ENCODE measurements around the gene ERVH48-1. TPM values are rescaled to one million over a fixed set of nuclear protein-coding genes. Genes with fewer than 3 reads are reported as not detected.
"Not testable (repeated sequence)": the region's sequence is repeated elsewhere in the genome, so short reads cannot be mapped to it uniquely, and the experiment has no call there.

Gene ERVH48-1
- total RNA-seq, 2 experiments from 2014 or later, result 0.09 TPM; not detected in 1

DNA sequence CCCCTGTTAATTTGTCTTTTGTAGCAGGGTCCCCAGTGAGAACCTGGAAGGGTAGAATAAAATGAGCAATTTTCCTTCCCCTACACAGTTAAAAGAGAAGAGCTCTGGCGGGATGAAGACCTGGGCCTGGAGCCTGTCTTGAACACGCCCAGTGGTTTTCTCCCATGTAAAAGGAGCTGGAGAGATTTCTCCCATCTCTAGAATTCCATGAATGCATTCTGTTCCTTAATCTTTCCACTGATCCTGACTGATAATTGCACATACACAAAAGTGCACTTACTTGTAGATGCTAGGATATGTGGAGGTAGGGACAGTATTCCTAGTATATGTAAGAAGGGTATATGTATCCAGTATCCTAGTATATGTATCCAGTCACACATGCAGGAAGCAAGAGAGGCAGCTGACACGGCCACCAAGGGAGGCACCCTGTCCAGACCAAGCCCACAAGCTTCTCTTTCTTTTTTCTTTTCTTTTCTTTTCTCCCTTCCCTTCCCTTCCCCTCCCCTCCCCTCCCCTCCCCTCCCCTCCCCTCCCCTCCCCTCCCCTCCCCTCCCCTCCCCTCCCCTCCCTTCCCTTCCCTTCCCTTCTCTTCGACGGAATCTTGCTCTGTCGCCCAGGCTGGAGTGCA lies 37.1 kb upstream of the ERVH48-1 start:
- BruUV-seq (replicated peaks), result no TSS peak

DNA sequence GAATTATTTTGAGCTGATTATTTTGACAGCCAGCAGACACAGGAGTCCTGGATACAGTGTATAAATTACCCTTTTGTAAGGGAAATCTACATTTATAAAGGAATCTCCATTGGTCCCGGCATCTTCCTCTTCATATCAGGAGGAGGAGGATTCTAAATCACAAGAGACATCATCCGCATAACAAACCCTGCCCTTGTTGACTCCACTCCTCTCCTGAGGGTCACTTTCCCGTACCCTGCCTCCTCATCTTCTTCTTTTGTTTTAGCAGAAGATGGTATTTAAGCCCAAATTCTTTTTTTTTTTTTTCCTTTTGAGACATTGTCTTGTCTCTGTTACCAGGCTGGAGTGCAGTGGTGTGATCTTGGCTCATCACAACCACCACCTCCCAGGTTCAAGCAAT lies 34.3 kb upstream of the ERVH48-1 start:
- no peaks in the 10 kb centered on the region for H3K9me2 ChIP-seq (ENCODE audit: insufficient read depth, low read length)
- ChIA-PET CTCF (ENCODE audit: unreplicated experiment) (no interaction called here), POLR2A (no interaction called here)
- BruUV-seq (replicated peaks), result no TSS peak
- TF ChIP-seq EZH2phosphoT487 (IDR thresholded peaks at IDR 0.05; ENCODE audit: borderline replicate concordance, low read depth, low read length), result no peak
- TF ChIP-seq, protein P1, sequence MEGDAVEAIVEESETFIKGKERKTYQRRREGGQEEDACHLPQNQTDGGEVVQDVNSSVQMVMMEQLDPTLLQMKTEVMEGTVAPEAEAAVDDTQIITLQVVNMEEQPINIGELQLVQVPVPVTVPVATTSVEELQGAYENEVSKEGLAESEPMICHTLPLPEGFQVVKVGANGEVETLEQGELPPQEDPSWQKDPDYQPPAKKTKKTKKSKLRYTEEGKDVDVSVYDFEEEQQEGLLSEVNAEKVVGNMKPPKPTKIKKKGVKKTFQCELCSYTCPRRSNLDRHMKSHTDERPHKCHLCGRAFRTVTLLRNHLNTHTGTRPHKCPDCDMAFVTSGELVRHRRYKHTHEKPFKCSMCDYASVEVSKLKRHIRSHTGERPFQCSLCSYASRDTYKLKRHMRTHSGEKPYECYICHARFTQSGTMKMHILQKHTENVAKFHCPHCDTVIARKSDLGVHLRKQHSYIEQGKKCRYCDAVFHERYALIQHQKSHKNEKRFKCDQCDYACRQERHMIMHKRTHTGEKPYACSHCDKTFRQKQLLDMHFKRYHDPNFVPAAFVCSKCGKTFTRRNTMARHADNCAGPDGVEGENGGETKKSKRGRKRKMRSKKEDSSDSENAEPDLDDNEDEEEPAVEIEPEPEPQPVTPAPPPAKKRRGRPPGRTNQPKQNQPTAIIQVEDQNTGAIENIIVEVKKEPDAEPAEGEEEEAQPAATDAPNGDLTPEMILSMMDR (conservative IDR thresholded peaks at IDR 0.05; ENCODE audit: low read length), result no peak
- H3K27ac ChIP-seq (ENCODE audit: low read depth, low read length, poor library complexity, severe bottlenecking), result no peak overlapping the region
- no peaks in the 10 kb centered on the region for H3K4me1 ChIP-seq (ENCODE audit: insufficient read depth, low read length, poor library complexity, severe bottlenecking)
- H3K79me2 ChIP-seq (ENCODE audit: insufficient read depth, low read depth, low read length), result no peaks in the 10 kb centered on the region
- H4K20me1 ChIP-seq (ENCODE audit: insufficient read depth, low read length), result no peaks in the 10 kb centered on the region
- H3K36me3 ChIP-seq (ENCODE audit: insufficient read depth, low read length), result no peaks in the 10 kb centered on the region
- intact Hi-C loops (cut with micrococcal nuclease; ENCODE audit: unreplicated experiment), result loop anchor here (10.0 kb wide), 1 partner anchor 55 kb away; no protein-coding TSS in a partner anchor
- no peak overlapping the region for H3K4me2 ChIP-seq (ENCODE audit: low read length)
- H3K4me3 ChIP-seq (ENCODE audit: low read depth, low read length, poor library complexity, severe bottlenecking), result no peak overlapping the region
- H2AFZ ChIP-seq (ENCODE audit: low read length), result no peak overlapping the region
- no peak for DNase-seq (ENCODE audit: low spot score)
- no peaks in the 10 kb centered on the region for H3K9me3 ChIP-seq (ENCODE audit: low read length)

More for the DNA sequence above, 37.1 kb upstream of the ERVH48-1 start:
- Histone ChIP-seq H3K36me3 (ENCODE audit: insufficient read depth, low read length) (no peaks in the 10 kb centered on the region), H3K9me3 (ENCODE audit: low read length) (no peaks in the 10 kb centered on the region), H2AFZ (ENCODE audit: low read length) (no peak overlapping the region), H3K4me3 (ENCODE audit: low read depth, low read length, poor library complexity, severe bottlenecking) (no peak overlapping the region), H3K79me2 (ENCODE audit: insufficient read depth, low read depth, low read length) (no peaks in the 10 kb centered on the region), H4K20me1 (ENCODE audit: insufficient read depth, low read length) (no peaks in the 10 kb centered on the region), H3K4me1 (ENCODE audit: insufficient read depth, low read length, poor library complexity, severe bottlenecking) (no peaks in the 10 kb centered on the region), H3K9me2 (ENCODE audit: insufficient read depth, low read length) (no peaks in the 10 kb centered on the region), H3K4me2 (ENCODE audit: low read length) (no peak overlapping the region), H3K27ac (ENCODE audit: low read depth, low read length, poor library complexity, severe bottlenecking) (no peak overlapping the region)
- TF ChIP-seq EZH2phosphoT487 (IDR thresholded peaks at IDR 0.05; ENCODE audit: borderline replicate concordance, low read depth, low read length), result no peak
- TF ChIP-seq, protein P1 (conservative IDR thresholded peaks at IDR 0.05; ENCODE audit: low read length), result no peak
- no peak for DNase-seq (ENCODE audit: low spot score)
- ChIA-PET POLR2A (interaction anchor here (0.6 kb wide), 2 partner anchors 27 to 828 kb away, joined by 3 read pairs; no protein-coding TSS in a partner anchor), CTCF (ENCODE audit: unreplicated experiment) (no interaction called here)
- intact Hi-C loops (cut with micrococcal nuclease; ENCODE audit: unreplicated experiment), result no loop called here

DNA sequence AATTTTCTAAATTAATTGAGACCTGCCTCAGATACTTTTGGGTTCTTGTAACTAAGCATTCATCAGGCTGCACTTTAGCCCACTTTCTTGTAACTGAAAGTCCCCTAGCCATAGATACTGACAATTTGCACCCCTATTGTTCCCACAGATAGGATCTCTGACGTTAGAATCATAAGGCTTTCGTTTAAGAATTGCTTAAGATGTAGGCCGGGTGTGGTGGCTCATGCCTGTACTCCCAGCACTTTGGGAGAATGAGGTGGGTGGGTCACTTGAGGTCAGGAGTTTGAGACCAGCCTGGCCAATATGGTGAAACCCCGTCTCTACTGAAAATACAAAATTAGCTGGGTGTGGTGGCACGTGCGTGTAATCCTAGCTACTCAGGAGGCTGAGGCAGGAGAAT lies 32.7 kb upstream of the ERVH48-1 start:
- DNase-seq (ENCODE audit: low spot score); H3K36me3 ChIP-seq (ENCODE audit: insufficient read depth, low read length); H3K4me3 ChIP-seq (ENCODE audit: low read depth, low read length, poor library complexity, severe bottlenecking); H3K9me3 ChIP-seq (ENCODE audit: low read length); H3K4me2 ChIP-seq (ENCODE audit: low read length); H3K27ac ChIP-seq (ENCODE audit: low read depth, low read length, poor library complexity, severe bottlenecking); H3K79me2 ChIP-seq (ENCODE audit: insufficient read depth, low read depth, low read length); H3K4me1 ChIP-seq (ENCODE audit: insufficient read depth, low read length, poor library complexity, severe bottlenecking); H4K20me1 ChIP-seq (ENCODE audit: insufficient read depth, low read length); BruUV-seq (replicated peaks); H2AFZ ChIP-seq (ENCODE audit: low read length); H3K9me2 ChIP-seq (ENCODE audit: insufficient read depth, low read length); CTCF ChIA-PET (ENCODE audit: unreplicated experiment): not testable (repeated sequence)
- POLR2A ChIA-PET, result interaction anchor here (0.7 kb wide), 1 partner anchor 596 kb away, joined by 3 read pairs; no protein-coding TSS in a partner anchor
- intact Hi-C loops (cut with micrococcal nuclease; ENCODE audit: unreplicated experiment), result loop anchor here (10.0 kb wide), 1 partner anchor 53 kb away; no protein-coding TSS in a partner anchor
